Right lobe of liver (tissue), 4 donors: ENCODE results near the gene MIPEP.

Source experiments
- POLR2A ChIP-seq: fragments of 450-650 bp; IDR thresholded peaks from one replicate; pipeline ENCODE4 v1.6.1; 2017; ENCODE audit warnings: antibody characterized with exemption, mild to moderate bottlenecking
- TF ChIP-seq, protein P1 (sequence below), 4 donors: fragments of 200-600 bp in 3 of 4; fragments of 450-650 bp in 1 of 4; IDR thresholded peaks; one replicate each; pipeline versions ENCODE4 v1.5.1 to v1.8.0; 2016 to 2022; ENCODE audit warnings: antibody characterized with exemption in 4 of 4, mild to moderate bottlenecking in 2 of 4
- donor health status: DM: no; HTN: no; CAD: no.
- donor health status: DM: no; HTN: no; CAD: no.
- donor health status: DM: no; HTN: yes; CAD: no.

DNA sequence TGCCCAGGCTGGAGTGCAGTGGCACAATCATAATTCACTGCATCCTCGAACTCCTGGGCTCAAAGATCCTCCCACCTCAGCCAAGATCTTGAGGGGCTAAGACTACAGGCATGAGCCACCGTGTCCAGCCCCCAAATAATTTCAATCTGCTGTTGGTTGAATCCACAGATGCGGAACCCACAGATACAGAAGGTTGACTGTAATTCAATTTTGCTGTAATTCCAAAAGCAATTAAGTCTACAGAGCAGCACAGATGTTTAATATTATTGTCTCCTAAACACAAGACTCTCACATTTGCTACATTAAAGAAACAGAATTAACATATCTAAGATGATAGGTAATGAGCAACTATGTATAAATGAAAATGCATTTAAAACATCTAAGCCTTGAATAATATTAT, 75.6 kb downstream of the MIPEP start:
- TF ChIP-seq, protein P1, sequence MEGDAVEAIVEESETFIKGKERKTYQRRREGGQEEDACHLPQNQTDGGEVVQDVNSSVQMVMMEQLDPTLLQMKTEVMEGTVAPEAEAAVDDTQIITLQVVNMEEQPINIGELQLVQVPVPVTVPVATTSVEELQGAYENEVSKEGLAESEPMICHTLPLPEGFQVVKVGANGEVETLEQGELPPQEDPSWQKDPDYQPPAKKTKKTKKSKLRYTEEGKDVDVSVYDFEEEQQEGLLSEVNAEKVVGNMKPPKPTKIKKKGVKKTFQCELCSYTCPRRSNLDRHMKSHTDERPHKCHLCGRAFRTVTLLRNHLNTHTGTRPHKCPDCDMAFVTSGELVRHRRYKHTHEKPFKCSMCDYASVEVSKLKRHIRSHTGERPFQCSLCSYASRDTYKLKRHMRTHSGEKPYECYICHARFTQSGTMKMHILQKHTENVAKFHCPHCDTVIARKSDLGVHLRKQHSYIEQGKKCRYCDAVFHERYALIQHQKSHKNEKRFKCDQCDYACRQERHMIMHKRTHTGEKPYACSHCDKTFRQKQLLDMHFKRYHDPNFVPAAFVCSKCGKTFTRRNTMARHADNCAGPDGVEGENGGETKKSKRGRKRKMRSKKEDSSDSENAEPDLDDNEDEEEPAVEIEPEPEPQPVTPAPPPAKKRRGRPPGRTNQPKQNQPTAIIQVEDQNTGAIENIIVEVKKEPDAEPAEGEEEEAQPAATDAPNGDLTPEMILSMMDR (IDR thresholded peaks at IDR 0.05) = no peak
- no peak for TF ChIP-seq POLR2A
